Esophagus (tissue), 2 donors: ENCODE data around the gene CD34. TPM values are rescaled to one million over a fixed set of nuclear protein-coding genes. Genes with fewer than 3 reads are reported as not detected.

ENCODE experiments used
- H3K27ac ChIP-seq, 2 donors: one replicate each; pipeline ENCODE4 v1.5.1; 2013; ENCODE audit warnings: low read depth in 2 of 2, mild to moderate bottlenecking in 2 of 2, inconsistent platforms in 1 of 2, low read length in 1 of 2, moderate library complexity in 1 of 2
- H3K27me3 ChIP-seq, 2 donors: one replicate each; pipeline ENCODE4 v1.6.1; 2013; ENCODE audit warnings: low read length in 2 of 2, control low read depth in 1 of 2, mild to moderate bottlenecking in 1 of 2; ENCODE audit not compliant: insufficient read depth in 2 of 2, control insufficient read depth in 1 of 2
- H3K36me3 ChIP-seq, 2 donors: one replicate each; pipeline ENCODE4 v1.6.1; 2013; ENCODE audit warnings: low read length in 1 of 2; ENCODE audit not compliant: control insufficient read depth in 2 of 2, insufficient read depth in 2 of 2
- H3K4me1 ChIP-seq, 2 donors: one replicate each; pipeline ENCODE4 v1.6.1; 2013; ENCODE audit warnings: low read length in 1 of 2; ENCODE audit not compliant: control insufficient read depth in 2 of 2, insufficient read depth in 2 of 2
- H3K4me3 ChIP-seq, 2 donors: one replicate each; pipeline ENCODE4 v1.5.1; 2013; ENCODE audit warnings: low read length in 2 of 2, mild to moderate bottlenecking in 2 of 2, low read depth in 1 of 2, moderate library complexity in 1 of 2
- H3K9me3 ChIP-seq, 2 donors: one replicate each; pipeline ENCODE4 v1.6.1; 2013; ENCODE audit warnings: mild to moderate bottlenecking in 2 of 2, low read depth in 1 of 2, low read length in 1 of 2, moderate library complexity in 1 of 2; ENCODE audit not compliant: control insufficient read depth in 2 of 2, insufficient read depth in 1 of 2
- WGBS, 2 donors: extraction: QIAGEN DNeasy Blood & Tissue Kit; methylation state at CpG; one replicate each; pipeline ENCODE4 v1.1.7; 2013; 5-methylcytosine and 5-hydroxymethylcytosine counted together
- polyA plus RNA-seq, 2 donors: library from polyadenylated mRNA; stranded (reverse); fragments of 200-250 nt; gene quantifications; one replicate each; pipeline ENCODE4 v1.2.3, GENCODE V29; 2013
- donor health status: healthy with polysubstance abuse.
- donor health status: Bipolar disorder and iron deficiency.

CD34 gene
- polyA plus RNA-seq, 2 donors, result 3.8 to 10.2 TPM

- H3K27me3 ChIP-seq, result no peaks in the 10 kb centered on the region
- peaks cover 0 to 5% of the 10 kb centered on the region in 2 donors for H3K4me1 ChIP-seq
- no peak overlapping the region for H3K27ac ChIP-seq
- 65 to 71% methylated on average over 6 of the region's 6 CpGs for WGBS, 2 donors
- no peak overlapping the region for H3K4me3 ChIP-seq
- no peaks in the 10 kb centered on the region for H3K36me3 ChIP-seq
- H3K9me3 ChIP-seq, result no peaks in the 10 kb centered on the region
Measured at GRCh38 chr1:207893737-207894582, 17.0 kb downstream of the CD34 start.

GRCh38 chr1:207892764-207893163 is 18.2 kb downstream of the CD34 start:
- H3K4me3 ChIP-seq, result no peak overlapping the region
- no peaks in the 10 kb centered on the region for H3K36me3 ChIP-seq
- peaks cover 0 to 5% of the 10 kb centered on the region in 2 donors for H3K4me1 ChIP-seq
- H3K27me3 ChIP-seq, result no peaks in the 10 kb centered on the region
- H3K27ac ChIP-seq, result no peak overlapping the region
- no peaks in the 10 kb centered on the region for H3K9me3 ChIP-seq
- WGBS, 2 donors, result 70 to 75% methylated on average over 5 of the region's 5 CpGs

GRCh38 chr1:207891148-207891547 is 19.8 kb downstream of the CD34 start:
- Histone ChIP-seq H3K9me3 (no peaks in the 10 kb centered on the region), H3K27me3 (no peaks in the 10 kb centered on the region), H3K4me3 (no peak overlapping the region), H3K4me1 (peaks cover 0 to 5% of the 10 kb centered on the region in 2 donors), H3K36me3 (no peaks in the 10 kb centered on the region), H3K27ac (peak overlapping the region; percentile 6 to 67)
- WGBS, 2 donors, result 81 to 86% methylated on average over 6 of the region's 6 CpGs

GRCh38 chr1:207890136-207890738 is 20.7 kb downstream of the CD34 start:
- Histone ChIP-seq H3K36me3 (no peaks in the 10 kb centered on the region), H3K27ac (peak overlapping the region; percentile 67 to 70), H3K4me3 (no peak overlapping the region), H3K9me3 (no peaks in the 10 kb centered on the region), H3K4me1 (peaks cover 0 to 5% of the 10 kb centered on the region in 2 donors), H3K27me3 (no peaks in the 10 kb centered on the region)
- 21 to 36% methylated on average over 4 of the region's 4 CpGs for WGBS, 2 donors

GRCh38 chr1:207888652-207889051 is 22.3 kb downstream of the CD34 start:
- Histone ChIP-seq H3K27me3 (no peaks in the 10 kb centered on the region), H3K4me1 (peaks cover 0 to 5% of the 10 kb centered on the region in 2 donors), H3K4me3 (no peak overlapping the region), H3K27ac (peak overlapping the region; percentile 56 to 61), H3K36me3 (no peaks in the 10 kb centered on the region), H3K9me3 (no peaks in the 10 kb centered on the region)
- 64 to 78% methylated on average over 5 of the region's 5 CpGs for WGBS, 2 donors

- Histone ChIP-seq H3K4me3 (no peak overlapping the region), H3K27ac (no peak overlapping the region), H3K4me1 (peaks cover 0 to 5% of the 10 kb centered on the region in 2 donors), H3K9me3 (no peaks in the 10 kb centered on the region), H3K36me3 (no peaks in the 10 kb centered on the region), H3K27me3 (no peaks in the 10 kb centered on the region)
- 80% methylated on average over 19 of the region's 19 CpGs for WGBS, 2 donors
Measured at GRCh38 chr1:207887542-207888201, 23.3 kb downstream of the CD34 start.

- no peaks in the 10 kb centered on the region for H3K27me3 ChIP-seq
- no peaks in the 10 kb centered on the region for H3K36me3 ChIP-seq
- WGBS, 2 donors, result 83 to 84% methylated on average over 1 of the region's 1 CpG
- H3K9me3 ChIP-seq, result no peaks in the 10 kb centered on the region
- peaks cover 0 to 5% of the 10 kb centered on the region in 2 donors for H3K4me1 ChIP-seq
- no peak overlapping the region for H3K4me3 ChIP-seq
- no peak overlapping the region for H3K27ac ChIP-seq
Measured at GRCh38 chr1:207886227-207886626, 24.7 kb downstream of the CD34 start.

- Histone ChIP-seq H3K27ac (peak overlapping the region in 1 of 2 donors; percentile 6), H3K36me3 (no peaks in the 10 kb centered on the region), H3K9me3 (no peaks in the 10 kb centered on the region), H3K4me1 (peaks cover 0 to 3% of the 10 kb centered on the region in 2 donors), H3K4me3 (no peak overlapping the region), H3K27me3 (no peaks in the 10 kb centered on the region)
- 26 to 30% methylated on average over 9 of the region's 9 CpGs for WGBS, 2 donors
Measured at GRCh38 chr1:207885129-207886032, 25.5 kb downstream of the CD34 start.
